LNCAP (cell line): ENCODE measurements around the gene GALNT18.

Experiments used
- CTCF ChIP-seq: fragments of 450-650 bp; IDR thresholded peaks from 2 replicates; pipeline ENCODE4 v1.5.1; 2017; ENCODE audit warnings: mild to moderate bottlenecking

Gene GALNT18

GRCh38 chr11:11501546-11502262 is 120.1 kb downstream of the GALNT18 start:
- TF ChIP-seq CTCF, result no peak

GRCh38 chr11:11500744-11501487 is 120.9 kb downstream of the GALNT18 start:
- no peak for TF ChIP-seq CTCF

GRCh38 chr11:11499300-11499699 is 122.5 kb downstream of the GALNT18 start:
- TF ChIP-seq CTCF, result no peak

- TF ChIP-seq CTCF, result no peak
Observed at GRCh38 chr11:11498195-11498594, 123.6 kb downstream of the GALNT18 start.

- no peak for TF ChIP-seq CTCF
Observed at GRCh38 chr11:11496879-11497278, 124.9 kb downstream of the GALNT18 start.

- no peak for TF ChIP-seq CTCF
Observed at GRCh38 chr11:11494348-11494747, 127.5 kb downstream of the GALNT18 start.

- no peak for TF ChIP-seq CTCF
Observed at GRCh38 chr11:11493698-11494097, 128.1 kb downstream of the GALNT18 start.
